WTC11 (cell line): ENCODE measurements around the gene CSRP3. TPM values are rescaled to one million over a fixed set of nuclear protein-coding genes. Genes with fewer than 3 reads are reported as not detected.

Experiments used
- ATAC-seq: fragments of 200-7000 bp; cut with Tn5 transposase; 2 replicates; pipeline ENCODE4 v1.10.0; 2021; ENCODE audit warnings: mild to moderate bottlenecking, moderate library complexity
- CTCF ChIA-PET: fragments of 300-600 bp; sonication (Branson Sonifier 250); formaldehyde crosslinking; loops from one replicate; lab custom pipeline; 2021; ENCODE audit warnings: antibody characterized with exemption; lab: Charles Lee
- POLR2A ChIA-PET: fragments of 350-600 bp; sonication (Branson Sonifier 250); formaldehyde crosslinking; loops from one replicate; lab custom pipeline; 2021; ENCODE audit warnings: antibody characterized with exemption; lab: Charles Lee
- DNase-seq: peaks from one replicate; pipeline ENCODE4 v3.0.0; 2021; ENCODE audit warnings: low spot score
- H3K27ac Mint-ChIP-seq: 2 replicates; pipeline ENCODE4 v1.8.0; 2021; ENCODE audit warnings: mixed read lengths
- H3K27me3 Mint-ChIP-seq: 2 replicates; pipeline ENCODE4 v1.8.0; 2021; ENCODE audit warnings: low read depth, mild to moderate bottlenecking, moderate library complexity, mixed read lengths
- H3K36me3 Mint-ChIP-seq: 2 replicates; pipeline ENCODE4 v1.8.0; 2021; ENCODE audit warnings: mixed read lengths
- H3K4me1 Mint-ChIP-seq: 2 replicates; pipeline ENCODE4 v1.8.0; 2022; ENCODE audit warnings: mixed read lengths
- H3K4me3 Mint-ChIP-seq: 2 replicates; pipeline ENCODE4 v1.8.0; 2021; ENCODE audit warnings: mild to moderate bottlenecking, moderate library complexity, mixed read lengths
- H3K9me3 Mint-ChIP-seq: 2 replicates; pipeline ENCODE4 v1.8.0; 2021; ENCODE audit warnings: mixed read lengths
- AFF4 ChIP-seq: sonication (generic); formaldehyde crosslinking; IDR thresholded peaks from 2 replicates; pipeline ENCODE4 v1.8.1; 2023; ENCODE audit warnings: mild to moderate bottlenecking, missing genetic modification reagents, borderline replicate concordance
- CREB1 ChIP-seq: sonication (generic); formaldehyde crosslinking; IDR thresholded peaks from 2 replicates; pipeline ENCODE4 v1.8.0; 2023; ENCODE audit warnings: mild to moderate bottlenecking, missing genetic modification reagents
- E2F1 ChIP-seq: sonication (generic); formaldehyde crosslinking; IDR thresholded peaks from 2 replicates; pipeline ENCODE4 v1.8.0; 2022; ENCODE audit warnings: mild to moderate bottlenecking, missing genetic modification reagents
- E2F4 ChIP-seq: sonication (generic); formaldehyde crosslinking; IDR thresholded peaks from 2 replicates; pipeline ENCODE4 v1.8.1; 2022; ENCODE audit warnings: low read depth, mild to moderate bottlenecking, moderate library complexity, missing genetic modification reagents, borderline replicate concordance
- ETV6 ChIP-seq: sonication (generic); formaldehyde crosslinking; IDR thresholded peaks from 2 replicates; pipeline ENCODE4 v1.8.1; 2022; ENCODE audit warnings: mild to moderate bottlenecking, missing genetic modification reagents
- GRHL2 ChIP-seq: fragments of 250-450 bp; sonication (Bioruptor Pico); IDR thresholded peaks from 2 replicates; pipeline ENCODE4 v1.8.0; 2022; ENCODE audit warnings: mild to moderate bottlenecking, moderate library complexity; ENCODE audit not compliant: insufficient replicate concordance, severe bottlenecking
- GTF2I ChIP-seq: fragments of 250-450 bp; sonication (Bioruptor Pico); conservative IDR thresholded peaks from 2 replicates; pipeline ENCODE4 v1.4.0; 2021; ENCODE audit warnings: mild to moderate bottlenecking
- MAX ChIP-seq: sonication (generic); formaldehyde crosslinking; IDR thresholded peaks from 2 replicates; pipeline ENCODE4 v1.8.0; 2022; ENCODE audit warnings: mild to moderate bottlenecking, missing genetic modification reagents
- MLX ChIP-seq: sonication (generic); formaldehyde crosslinking; IDR thresholded peaks from 2 replicates; pipeline ENCODE4 v1.8.1; 2023; ENCODE audit warnings: mild to moderate bottlenecking, missing genetic modification reagents, moderate library complexity
- RELA ChIP-seq: sonication (generic); formaldehyde crosslinking; IDR thresholded peaks from 2 replicates; pipeline ENCODE4 v1.8.1; 2022; ENCODE audit warnings: missing genetic modification reagents, mild to moderate bottlenecking, borderline replicate concordance
- SP1 ChIP-seq: sonication (generic); formaldehyde crosslinking; conservative IDR thresholded peaks from 2 replicates; pipeline ENCODE4 v1.8.1; 2022; ENCODE audit warnings: missing genetic modification reagents
- USF2 ChIP-seq: sonication (generic); formaldehyde crosslinking; IDR thresholded peaks from 2 replicates; pipeline ENCODE4 v1.8.1; 2023; ENCODE audit warnings: mild to moderate bottlenecking, missing genetic modification reagents, moderate library complexity
- ZBTB21 ChIP-seq: sonication (generic); formaldehyde crosslinking; IDR thresholded peaks from 2 replicates; pipeline ENCODE4 v1.8.1; 2023; ENCODE audit warnings: mild to moderate bottlenecking, missing genetic modification reagents, borderline replicate concordance
- ZMAT4 ChIP-seq: fragments of 250-450 bp; sonication (Bioruptor Pico); IDR thresholded peaks from 2 replicates; pipeline ENCODE4 v1.9.0; 2021; ENCODE audit warnings: mild to moderate bottlenecking
- ZNF232 ChIP-seq: sonication (generic); formaldehyde crosslinking; IDR thresholded peaks from 2 replicates; pipeline ENCODE4 v1.8.0; 2022; ENCODE audit warnings: mild to moderate bottlenecking, missing genetic modification reagents
- ZNF396 ChIP-seq: fragments of 250-450 bp; sonication (Bioruptor Pico); IDR thresholded peaks from 2 replicates; pipeline ENCODE4 v1.8.0; 2021; ENCODE audit warnings: mild to moderate bottlenecking, moderate library complexity, borderline replicate concordance
- ZNF416 ChIP-seq: fragments of 250-450 bp; sonication (Bioruptor Pico); IDR thresholded peaks from 2 replicates; pipeline ENCODE4 v1.9.0; 2021; ENCODE audit warnings: mild to moderate bottlenecking, inconsistent platforms
- ZNF671 ChIP-seq: fragments of 250-450 bp; sonication (Bioruptor Pico); IDR thresholded peaks from 2 replicates; pipeline ENCODE4 v1.8.0; 2021; ENCODE audit warnings: mild to moderate bottlenecking
- total RNA-seq: library from RNA; stranded (reverse); gene quantifications from 3 replicates; pipeline ENCODE4 v1.2.3, GENCODE V29; 2021

CSRP3 gene
- total RNA-seq, 1 experiment from 2014 or later = not detected

GRCh38 chr11:19243143-19243542 lies 41.4 kb upstream of the CSRP3 start:
- POLR2A ChIA-PET = interaction anchor here (0.7 kb wide), 1 partner anchor 469 kb away, joined by 3 read pairs; the partner anchor contains the start of gene NAV2
- peak overlapping the region; percentile 96 for H3K4me3 Mint-ChIP-seq
- peaks cover 36% of the 10 kb centered on the region for H3K27me3 Mint-ChIP-seq

GRCh38 chr11:19242179-19242932 lies 40.6 kb upstream of the CSRP3 start:
- CTCF ChIA-PET = interaction anchor here (1.5 to 2.1 kb wide), 3 partner anchors 166 to 171 kb away, joined by 5 to 7 read pairs (median 6); no protein-coding TSS in a partner anchor
- H3K27ac Mint-ChIP-seq = peak overlapping the region; percentile 90; the same call in 1 of the 2 replicates
- DNase-seq = peak; percentile 35
- no peak for TF ChIP-seq ZNF671 (CRISPR knock-in tag)
- no peak for TF ChIP-seq ETV6 (CRISPR knock-in tag)
- TF ChIP-seq MLX (CRISPR knock-in tag) = no peak
- no peak for TF ChIP-seq E2F1 (CRISPR knock-in tag)
- no peak for TF ChIP-seq RELA (CRISPR knock-in tag)
- TF ChIP-seq ZMAT4 (CRISPR knock-in tag) = no peak
- TF ChIP-seq ZBTB21 = no peak
- no peak for TF ChIP-seq GTF2I (CRISPR knock-in tag)
- no peak for TF ChIP-seq ZNF396
- 0 out of 2 replicates have a peak, but pooled peaks have one; percentile 10 for TF ChIP-seq ZNF232 (CRISPR knock-in tag)
- TF ChIP-seq E2F4 (CRISPR knock-in tag) = no peak
- no peak for TF ChIP-seq SP1 (CRISPR knock-in tag)
- no peak for TF ChIP-seq GRHL2 (CRISPR knock-in tag)
- TF ChIP-seq MAX (CRISPR knock-in tag) = peak; percentile 38

More at GRCh38 chr11:19243143-19243542, 41.4 kb upstream of the CSRP3 start:
- TF ChIP-seq MAX (CRISPR knock-in tag) (peak; percentile 2; the same call in 1 of the 2 replicates), AFF4 (CRISPR knock-in tag) (no peak), CREB1 (no peak), ZNF416 (CRISPR knock-in tag) (no peak), ETV6 (CRISPR knock-in tag) (no peak), USF2 (no peak)
- H3K4me1 Mint-ChIP-seq = peaks cover 10% of the 10 kb centered on the region
- peaks cover 3% of the 10 kb centered on the region; the same call in 1 of the 2 replicates for H3K36me3 Mint-ChIP-seq
- peaks cover 9% of the 10 kb centered on the region for H3K9me3 Mint-ChIP-seq
- no peak for DNase-seq
- ATAC-seq = no peak
- CTCF ChIA-PET = interaction anchor here (1.5 kb wide), 1 partner anchor 167 kb away, joined by 6 read pairs; no protein-coding TSS in a partner anchor
- H3K27ac Mint-ChIP-seq = no peak overlapping the region

More at GRCh38 chr11:19242179-19242932, 40.6 kb upstream of the CSRP3 start:
- peak; percentile 2 for ATAC-seq
- Mint-ChIP-seq H3K36me3 (0 out of 2 replicates have a peak, but pooled peaks cover 3% of the 10 kb centered on the region), H3K4me3 (peak overlapping the region; percentile 96), H3K9me3 (0 out of 2 replicates have a peak, but pooled peaks cover 4% of the 10 kb centered on the region), H3K4me1 (peaks cover 10% of the 10 kb centered on the region), H3K27me3 (peaks cover 32% of the 10 kb centered on the region)
- POLR2A ChIA-PET = interaction anchor here (0.7 kb wide), 1 partner anchor 470 kb away, joined by 3 read pairs; the partner anchor contains the start of gene NAV2
